BLaER1 (cell line): Measurements from ENCODE around the gene TMEM141.
"Not testable (repeated sequence)": the region's sequence is repeated elsewhere in the genome, so short reads cannot be mapped to it uniquely, and the experiment has no call there.

Experiments used
- H3K27ac ChIP-seq: shearing (Covaris generic); formaldehyde crosslinking; 2 replicates; pipeline ENCODE4 v1.8.1; 2022
- H3K27me3 ChIP-seq: shearing (Covaris generic); formaldehyde crosslinking; 2 replicates; pipeline ENCODE4 v1.8.1; 2022
- H3K36me3 ChIP-seq: shearing (Covaris generic); formaldehyde crosslinking; 2 replicates; pipeline ENCODE4 v1.8.1; 2022
- H3K4me1 ChIP-seq: shearing (Covaris generic); formaldehyde crosslinking; 2 replicates; pipeline ENCODE4 v1.8.1; 2022
- H3K4me2 ChIP-seq: shearing (Covaris generic); formaldehyde crosslinking; 2 replicates; pipeline ENCODE4 v1.8.1; 2022
- H3K4me3 ChIP-seq: shearing (Covaris generic); formaldehyde crosslinking; 2 replicates; pipeline ENCODE4 v1.8.1; 2022
- H3K9ac ChIP-seq: shearing (Covaris generic); formaldehyde crosslinking; 2 replicates; pipeline ENCODE4 v1.8.1; 2022
- H3K9me3 ChIP-seq: shearing (Covaris generic); formaldehyde crosslinking; 2 replicates; pipeline ENCODE4 v1.8.1; 2022
- H4K20me1 ChIP-seq: shearing (Covaris generic); formaldehyde crosslinking; 2 replicates; pipeline ENCODE4 v1.8.1; 2022
- Cebpa-rat ChIP-seq: shearing (Covaris generic); IDR thresholded peaks from 2 replicates; pipeline ENCODE4 v1.8.1; 2022

The TMEM141 gene

GRCh38 chr9:136831002-136831719, 40.0 kb downstream of the TMEM141 start:
- H3K4me3 ChIP-seq, result no peak overlapping the region
- no peak for TF ChIP-seq Cebpa-rat
- no peaks in the 10 kb centered on the region for H3K27me3 ChIP-seq
- peaks cover 98% of the 10 kb centered on the region for H3K36me3 ChIP-seq
- peaks cover 66% of the 10 kb centered on the region for H4K20me1 ChIP-seq
- no peak overlapping the region for H3K27ac ChIP-seq
- no peaks in the 10 kb centered on the region for H3K4me1 ChIP-seq
- no peak overlapping the region for H3K9ac ChIP-seq
- H3K9me3 ChIP-seq, result no peaks in the 10 kb centered on the region
- no peak overlapping the region for H3K4me2 ChIP-seq

- no peak overlapping the region for H3K4me3 ChIP-seq
- H3K27me3 ChIP-seq, result no peaks in the 10 kb centered on the region
- no peaks in the 10 kb centered on the region for H3K9me3 ChIP-seq
- no peak for TF ChIP-seq Cebpa-rat
- no peak overlapping the region for H3K4me2 ChIP-seq
- peaks cover 98% of the 10 kb centered on the region for H3K36me3 ChIP-seq
- no peaks in the 10 kb centered on the region for H3K4me1 ChIP-seq
- no peak overlapping the region for H3K9ac ChIP-seq
- H4K20me1 ChIP-seq, result peaks cover 63% of the 10 kb centered on the region
- no peak overlapping the region for H3K27ac ChIP-seq
Observed at GRCh38 chr9:136831720-136832104, 40.6 kb downstream of the TMEM141 start.

- TF ChIP-seq Cebpa-rat, result no peak
- Histone ChIP-seq H3K27me3 (no peaks in the 10 kb centered on the region), H3K9me3 (no peaks in the 10 kb centered on the region), H3K4me1 (no peaks in the 10 kb centered on the region), H3K4me2 (no peak overlapping the region), H4K20me1 (peaks cover 55% of the 10 kb centered on the region), H3K4me3 (no peak overlapping the region), H3K9ac (no peak overlapping the region), H3K27ac (no peak overlapping the region), H3K36me3 (peaks cover 96% of the 10 kb centered on the region)
Observed at GRCh38 chr9:136832581-136832980, 41.4 kb downstream of the TMEM141 start.

- not testable (repeated sequence) for H3K27ac ChIP-seq, H3K9ac ChIP-seq, H3K4me3 ChIP-seq, H3K9me3 ChIP-seq, H3K4me1 ChIP-seq, H3K4me2 ChIP-seq, H3K27me3 ChIP-seq
- Histone ChIP-seq H4K20me1 (peaks cover 45% of the 10 kb centered on the region; the same call in 1 of the 2 replicates), H3K36me3 (peaks cover 96% of the 10 kb centered on the region)
Observed at GRCh38 chr9:136833381-136834048, 42.4 kb downstream of the TMEM141 start.

GRCh38 chr9:136835162-136835931, 44.2 kb downstream of the TMEM141 start:
- H3K9ac ChIP-seq, result no peak overlapping the region
- no peaks in the 10 kb centered on the region for H3K9me3 ChIP-seq
- TF ChIP-seq Cebpa-rat, result no peak
- H3K4me3 ChIP-seq, result no peak overlapping the region
- peaks cover 96% of the 10 kb centered on the region for H3K36me3 ChIP-seq
- H3K27me3 ChIP-seq, result no peaks in the 10 kb centered on the region
- H3K27ac ChIP-seq, result no peak overlapping the region
- peaks cover 6% of the 10 kb centered on the region for H3K4me1 ChIP-seq
- peaks cover 48% of the 10 kb centered on the region for H4K20me1 ChIP-seq
- H3K4me2 ChIP-seq, result no peak overlapping the region

- H3K4me3 ChIP-seq, result no peak overlapping the region
- no peak overlapping the region for H3K27ac ChIP-seq
- no peaks in the 10 kb centered on the region for H3K9me3 ChIP-seq
- H3K4me2 ChIP-seq, result no peak overlapping the region
- TF ChIP-seq Cebpa-rat, result no peak
- peaks cover 48% of the 10 kb centered on the region for H4K20me1 ChIP-seq
- H3K36me3 ChIP-seq, result peaks cover 94% of the 10 kb centered on the region
- no peak overlapping the region for H3K9ac ChIP-seq
- H3K27me3 ChIP-seq, result no peaks in the 10 kb centered on the region
- H3K4me1 ChIP-seq, result peaks cover 15% of the 10 kb centered on the region
Observed at GRCh38 chr9:136835932-136836904, 45.1 kb downstream of the TMEM141 start.

- Histone ChIP-seq H3K36me3 (peaks cover 83% of the 10 kb centered on the region), H3K4me2 (no peak overlapping the region), H3K4me3 (no peak overlapping the region), H3K27ac (no peak overlapping the region), H4K20me1 (peaks cover 47% of the 10 kb centered on the region), H3K4me1 (peaks cover 26% of the 10 kb centered on the region), H3K9ac (no peak overlapping the region), H3K27me3 (no peaks in the 10 kb centered on the region), H3K9me3 (no peaks in the 10 kb centered on the region)
- TF ChIP-seq Cebpa-rat, result no peak
Observed at GRCh38 chr9:136837146-136837855, 46.2 kb downstream of the TMEM141 start.

- not testable (repeated sequence) for H3K27me3 ChIP-seq, H3K4me2 ChIP-seq, H3K9ac ChIP-seq, H3K27ac ChIP-seq, H3K4me3 ChIP-seq, H3K9me3 ChIP-seq
- H4K20me1 ChIP-seq, result peaks cover 44% of the 10 kb centered on the region
- H3K36me3 ChIP-seq, result peaks cover 77% of the 10 kb centered on the region
- H3K4me1 ChIP-seq, result peaks cover 31% of the 10 kb centered on the region
Observed at GRCh38 chr9:136837856-136838277, 46.7 kb downstream of the TMEM141 start.
